OCI-LY1 (cell line): Measurements from ENCODE around the gene LRRC1.

Experiments used
- H2AFZ ChIP-seq: fragments of 200-600 bp; sonication (generic), shearing (Covaris generic); 2 replicates; pipeline ENCODE4 v1.6.0; 2014; ENCODE audit warnings: antibody characterized with exemption, mild to moderate bottlenecking, low read length
- H3F3A ChIP-seq: fragments of 200-600 bp; sonication (generic), shearing (Covaris generic); 2 replicates; pipeline ENCODE4 v1.6.0; 2014; ENCODE audit warnings: mild to moderate bottlenecking, antibody characterized with exemption, low read length, moderate library complexity; ENCODE audit not compliant: insufficient read depth
- H3K27ac ChIP-seq: fragments of 200-600 bp; sonication (generic); 2 replicates; pipeline ENCODE4 v1.5.1; 2014; ENCODE audit warnings: low read length, mixed run types, mild to moderate bottlenecking, low read depth; ENCODE audit not compliant: poor library complexity, severe bottlenecking
- H3K27me3 ChIP-seq: fragments of 200-600 bp; sonication (generic); 2 replicates; pipeline ENCODE4 v1.6.0; 2014; ENCODE audit warnings: antibody characterized with exemption, mild to moderate bottlenecking, low read length, moderate library complexity; ENCODE audit not compliant: insufficient read depth
- H3K36me3 ChIP-seq: fragments of 200-600 bp; sonication (generic); 2 replicates; pipeline ENCODE4 v1.6.1; 2014; ENCODE audit warnings: mild to moderate bottlenecking, antibody characterized with exemption, low read length, moderate library complexity, mixed read lengths; ENCODE audit not compliant: insufficient read depth
- H3K4me1 ChIP-seq: fragments of 200-600 bp; sonication (generic); 2 replicates; pipeline ENCODE4 v1.5.1; 2014; ENCODE audit warnings: mild to moderate bottlenecking, low read length, moderate library complexity; ENCODE audit not compliant: insufficient read depth, severe bottlenecking
- H3K4me2 ChIP-seq: fragments of 200-600 bp; sonication (generic), shearing (Covaris generic); 2 replicates; pipeline ENCODE4 v1.6.1; 2014; ENCODE audit warnings: low read length
- H3K4me3 ChIP-seq: fragments of 200-600 bp; sonication (generic); 2 replicates; pipeline ENCODE4 v1.5.1; 2014; ENCODE audit warnings: low read length, low read depth, mild to moderate bottlenecking, mixed read lengths; ENCODE audit not compliant: poor library complexity, severe bottlenecking
- H3K79me2 ChIP-seq: fragments of 200-600 bp; shearing (Covaris generic); 2 replicates; pipeline ENCODE4 v1.6.1; 2016; ENCODE audit warnings: mixed run types, low read length, mixed read lengths; ENCODE audit not compliant: insufficient read depth
- H3K9ac ChIP-seq: fragments of 200-600 bp; sonication (generic), shearing (Covaris generic); 2 replicates; pipeline ENCODE4 v1.6.1; 2014; ENCODE audit warnings: mild to moderate bottlenecking, low read length, mixed read lengths
- H3K9me2 ChIP-seq: fragments of 200-600 bp; sonication (generic), shearing (Covaris generic); 2 replicates; pipeline ENCODE4 v1.6.1; 2014; ENCODE audit warnings: low read depth, mild to moderate bottlenecking, low read length, mixed read lengths
- H3K9me3 ChIP-seq: fragments of 200-600 bp; shearing (Covaris generic); 2 replicates; pipeline ENCODE4 v1.6.1; 2014; ENCODE audit warnings: low read length, mixed read lengths
- H4K20me1 ChIP-seq: fragments of 200-600 bp; sonication (generic), shearing (Covaris generic); 2 replicates; pipeline ENCODE4 v1.6.0; 2016; ENCODE audit warnings: mild to moderate bottlenecking, low read length; ENCODE audit not compliant: insufficient read depth
- EZH2 ChIP-seq: fragments of 200-600 bp; sonication (generic), shearing (Covaris generic); IDR thresholded peaks from 2 replicates; pipeline ENCODE4 v1.8.0; 2017; ENCODE audit warnings: borderline replicate concordance, mixed run types, mild to moderate bottlenecking, antibody characterized with exemption, low read length, moderate library complexity, mixed read lengths
- TF ChIP-seq, protein P1 (sequence below): fragments of 200-600 bp; sonication (generic), shearing (Covaris generic); IDR thresholded peaks from 2 replicates; pipeline ENCODE4 v1.5.1; 2017; ENCODE audit warnings: mild to moderate bottlenecking, antibody characterized with exemption, low read length, moderate library complexity, mixed read lengths

The LRRC1 gene

DNA sequence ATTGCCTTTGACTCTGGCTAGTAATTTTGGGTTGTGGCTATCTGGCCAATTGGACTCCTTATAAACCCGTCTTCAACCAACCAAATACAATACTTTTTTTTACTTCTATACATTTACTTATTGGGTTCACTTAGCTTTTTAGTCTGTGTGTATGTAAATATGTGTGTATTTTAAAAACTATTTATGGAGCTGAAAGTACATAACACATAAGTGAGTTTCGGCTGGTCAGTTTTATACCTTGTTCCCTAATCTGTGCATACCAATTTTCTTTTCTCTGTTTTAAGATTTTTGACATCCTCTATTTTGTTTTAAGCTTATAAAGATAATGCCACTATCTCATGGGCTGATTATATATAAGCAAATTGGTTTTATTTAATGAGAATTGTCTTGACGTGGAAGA lies 129.5 kb downstream of the LRRC1 start:
- no peaks in the 10 kb centered on the region for H3K9me2 ChIP-seq
- H3K79me2 ChIP-seq = no peaks in the 10 kb centered on the region
- no peak overlapping the region for H3K27ac ChIP-seq
- no peaks in the 10 kb centered on the region for H3F3A ChIP-seq
- H3K9me3 ChIP-seq = no peaks in the 10 kb centered on the region
- H3K36me3 ChIP-seq = no peaks in the 10 kb centered on the region
- no peak overlapping the region for H3K9ac ChIP-seq
- no peak overlapping the region for H3K4me2 ChIP-seq
- TF ChIP-seq, protein P1, sequence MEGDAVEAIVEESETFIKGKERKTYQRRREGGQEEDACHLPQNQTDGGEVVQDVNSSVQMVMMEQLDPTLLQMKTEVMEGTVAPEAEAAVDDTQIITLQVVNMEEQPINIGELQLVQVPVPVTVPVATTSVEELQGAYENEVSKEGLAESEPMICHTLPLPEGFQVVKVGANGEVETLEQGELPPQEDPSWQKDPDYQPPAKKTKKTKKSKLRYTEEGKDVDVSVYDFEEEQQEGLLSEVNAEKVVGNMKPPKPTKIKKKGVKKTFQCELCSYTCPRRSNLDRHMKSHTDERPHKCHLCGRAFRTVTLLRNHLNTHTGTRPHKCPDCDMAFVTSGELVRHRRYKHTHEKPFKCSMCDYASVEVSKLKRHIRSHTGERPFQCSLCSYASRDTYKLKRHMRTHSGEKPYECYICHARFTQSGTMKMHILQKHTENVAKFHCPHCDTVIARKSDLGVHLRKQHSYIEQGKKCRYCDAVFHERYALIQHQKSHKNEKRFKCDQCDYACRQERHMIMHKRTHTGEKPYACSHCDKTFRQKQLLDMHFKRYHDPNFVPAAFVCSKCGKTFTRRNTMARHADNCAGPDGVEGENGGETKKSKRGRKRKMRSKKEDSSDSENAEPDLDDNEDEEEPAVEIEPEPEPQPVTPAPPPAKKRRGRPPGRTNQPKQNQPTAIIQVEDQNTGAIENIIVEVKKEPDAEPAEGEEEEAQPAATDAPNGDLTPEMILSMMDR = no peak
- TF ChIP-seq EZH2 = no peak
- H3K4me3 ChIP-seq = no peak overlapping the region
- H3K27me3 ChIP-seq = no peaks in the 10 kb centered on the region
- no peak overlapping the region for H2AFZ ChIP-seq
- no peaks in the 10 kb centered on the region for H4K20me1 ChIP-seq
- no peaks in the 10 kb centered on the region for H3K4me1 ChIP-seq

DNA sequence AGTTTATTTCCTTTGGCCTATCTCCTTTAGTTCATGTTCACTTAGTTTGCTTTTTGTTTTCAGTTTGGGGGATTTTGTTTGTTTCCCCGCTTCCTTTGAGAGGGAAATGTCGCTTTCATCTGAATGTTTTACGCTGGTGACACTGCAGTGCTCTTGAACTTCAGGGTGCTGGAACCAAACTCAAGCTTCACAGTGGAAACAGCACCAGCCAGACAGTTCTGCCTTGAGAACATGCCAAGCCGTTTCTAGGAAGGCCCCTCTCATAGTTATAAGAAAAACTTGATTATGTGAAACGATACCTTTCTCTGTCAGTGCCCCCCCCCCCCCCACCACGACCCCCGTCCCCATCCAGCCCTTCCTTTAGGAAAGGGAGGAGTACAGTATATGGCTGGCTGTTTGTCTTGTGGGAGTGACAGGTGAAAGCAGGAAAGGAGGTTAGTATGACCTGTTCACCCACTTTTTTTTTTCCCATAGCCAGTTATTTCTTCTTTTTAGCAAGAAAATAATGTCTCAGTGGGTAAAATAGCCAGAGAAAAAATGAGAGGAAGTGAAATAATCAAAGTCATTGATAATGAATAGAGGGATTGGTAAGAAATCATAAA lies 130.1 kb downstream of the LRRC1 start:
- Histone ChIP-seq H3K27me3 (no peaks in the 10 kb centered on the region), H3K36me3 (no peaks in the 10 kb centered on the region), H3K4me2 (no peak overlapping the region), H4K20me1 (no peaks in the 10 kb centered on the region), H3K4me1 (no peaks in the 10 kb centered on the region), H3K9me3 (no peaks in the 10 kb centered on the region), H3K79me2 (no peaks in the 10 kb centered on the region), H3F3A (no peaks in the 10 kb centered on the region), H3K9me2 (no peaks in the 10 kb centered on the region), H3K4me3 (no peak overlapping the region), H3K27ac (no peak overlapping the region), H2AFZ (no peak overlapping the region), H3K9ac (no peak overlapping the region)
- TF ChIP-seq, protein P1 = no peak
- TF ChIP-seq EZH2 = no peak

GRCh38 chr6:53925891-53926290 lies 131.1 kb downstream of the LRRC1 start:
- TF ChIP-seq EZH2 = no peak
- TF ChIP-seq, protein P1 = no peak
- Histone ChIP-seq H4K20me1 (no peaks in the 10 kb centered on the region), H3K9ac (no peak overlapping the region), H2AFZ (no peak overlapping the region), H3K27ac (no peak overlapping the region), H3K79me2 (no peaks in the 10 kb centered on the region), H3K27me3 (no peaks in the 10 kb centered on the region), H3K4me3 (no peak overlapping the region), H3K36me3 (no peaks in the 10 kb centered on the region), H3K4me1 (no peaks in the 10 kb centered on the region), H3K4me2 (no peak overlapping the region), H3K9me3 (no peaks in the 10 kb centered on the region), H3F3A (no peaks in the 10 kb centered on the region), H3K9me2 (no peaks in the 10 kb centered on the region)
